ENCODE data around the gene GLRX5. TPM values are rescaled to one million over a fixed set of nuclear protein-coding genes. Genes with fewer than 3 reads are reported as not detected.

Gene GLRX5
- total RNA-seq, 1 donor from 2014 or later: 31.8 TPM

DNA sequence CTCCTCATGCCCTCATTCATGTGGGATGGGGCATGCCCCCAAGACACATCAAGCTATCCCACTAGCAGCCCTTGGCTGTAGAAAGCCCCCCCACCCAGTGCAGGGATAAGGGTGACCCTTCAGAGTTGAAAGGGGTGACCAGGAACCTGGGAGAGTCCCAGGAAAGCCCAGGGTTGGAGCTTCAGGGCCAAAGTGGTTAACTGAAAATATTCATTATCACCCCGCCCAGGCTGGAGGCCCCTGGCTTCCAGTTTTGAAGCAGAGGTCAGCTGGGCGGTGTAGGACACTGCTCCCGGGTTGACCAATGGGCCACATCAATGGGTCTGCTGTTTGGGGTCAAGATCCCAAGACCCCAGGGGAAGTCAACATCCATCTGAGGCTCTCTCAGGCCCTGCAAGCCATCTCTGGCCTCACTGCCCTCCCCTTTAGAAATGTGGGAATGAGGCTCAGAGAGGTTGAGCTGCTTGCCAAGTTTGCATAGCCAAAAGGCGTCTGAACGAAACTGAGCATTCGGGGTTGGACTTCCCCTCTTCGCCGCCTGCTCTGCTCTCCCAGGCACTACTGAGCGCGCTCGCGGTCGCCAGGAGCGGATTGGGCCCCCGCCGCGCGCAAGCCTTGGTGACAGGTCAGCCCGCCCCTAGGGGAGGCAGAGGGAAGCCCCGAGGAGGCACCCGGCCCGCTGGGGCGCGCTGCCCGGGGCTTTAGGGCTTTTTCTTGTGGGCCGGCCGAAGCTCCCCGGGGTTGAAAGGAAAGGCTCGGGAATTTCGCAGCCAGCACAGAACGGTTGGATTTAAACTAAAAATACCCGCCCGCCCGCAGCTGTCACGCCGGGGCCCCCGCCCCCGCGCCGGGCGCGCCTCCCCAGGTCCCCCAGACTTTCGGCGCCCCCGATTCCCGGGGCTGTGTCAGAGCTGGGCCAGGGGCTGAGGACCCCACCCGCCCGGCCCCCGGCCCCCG is 19.0 kb upstream of the GLRX5 start:
- FAIRE-seq (no peak), DNase-seq (ENCODE audit: low spot score in 2 of 2) (peak; percentile 78 to 81)

- DNase-seq (ENCODE audit: low spot score in 2 of 2) (peak; percentile 78 to 79), FAIRE-seq (no peak)
Measured at GRCh38 chr14:95516554-95517181, 18.2 kb upstream of the GLRX5 start, which contains the start of gene SYNE3. Gene SYNE3 (minus strand): TSS chr14:95516650. CDS start chr14:95475821, 40,829 bp downstream.

- no peak for FAIRE-seq
Measured at GRCh38 chr14:95518045-95518751, 16.7 kb upstream of the GLRX5 start.

DNA sequence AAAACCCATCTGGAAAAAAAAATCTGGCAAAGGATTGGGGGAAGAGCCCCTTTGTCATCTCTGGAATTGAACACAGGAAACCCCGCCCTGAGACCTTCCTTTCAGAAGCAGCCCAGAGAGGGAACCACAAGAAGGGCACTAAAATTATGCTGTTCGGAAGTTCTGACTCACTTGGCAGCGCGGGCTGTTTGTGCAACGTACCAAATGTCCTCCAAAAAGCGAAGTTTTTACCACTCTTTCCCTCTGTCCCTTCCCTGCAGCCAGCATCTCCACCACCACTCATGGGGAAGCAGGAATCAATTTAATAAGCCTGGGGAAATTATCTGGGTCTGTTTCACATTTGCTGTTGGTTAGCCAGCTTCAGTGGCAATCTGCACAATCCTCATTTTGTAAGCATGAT is 15.2 kb upstream of the GLRX5 start:
- DNase-seq (ENCODE audit: low spot score in 2 of 2) (no peak), FAIRE-seq (no peak)

More at GRCh38 chr14:95518045-95518751, 16.7 kb upstream of the GLRX5 start:
- no peak for DNase-seq (ENCODE audit: low spot score in 2 of 2)

GRCh38 chr14:95520346-95520745 is 14.5 kb upstream of the GLRX5 start:
- DNase-seq (ENCODE audit: low spot score in 2 of 2) (no peak), FAIRE-seq (no peak)

DNA sequence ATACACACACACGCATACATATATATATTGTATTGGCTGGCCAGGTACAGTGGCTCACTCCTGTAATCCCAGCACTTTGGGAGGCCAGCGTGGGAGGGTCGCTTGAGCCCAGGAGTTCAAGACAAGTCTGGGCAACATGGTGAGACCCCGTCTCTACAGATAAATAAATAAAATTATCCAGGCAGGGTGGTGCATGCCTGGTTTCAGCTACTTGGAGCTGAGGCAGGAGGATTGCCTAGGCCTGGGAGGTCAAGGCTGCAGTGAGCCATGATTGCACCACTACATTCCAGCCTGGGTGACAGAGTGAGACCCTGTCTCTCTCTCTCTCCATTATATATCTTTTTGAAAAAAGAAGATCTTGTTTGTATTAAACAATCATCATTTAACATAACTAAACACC is 13.8 kb upstream of the GLRX5 start:
- FAIRE-seq: no peak
- DNase-seq (ENCODE audit: low spot score in 2 of 2): no peak

DNA sequence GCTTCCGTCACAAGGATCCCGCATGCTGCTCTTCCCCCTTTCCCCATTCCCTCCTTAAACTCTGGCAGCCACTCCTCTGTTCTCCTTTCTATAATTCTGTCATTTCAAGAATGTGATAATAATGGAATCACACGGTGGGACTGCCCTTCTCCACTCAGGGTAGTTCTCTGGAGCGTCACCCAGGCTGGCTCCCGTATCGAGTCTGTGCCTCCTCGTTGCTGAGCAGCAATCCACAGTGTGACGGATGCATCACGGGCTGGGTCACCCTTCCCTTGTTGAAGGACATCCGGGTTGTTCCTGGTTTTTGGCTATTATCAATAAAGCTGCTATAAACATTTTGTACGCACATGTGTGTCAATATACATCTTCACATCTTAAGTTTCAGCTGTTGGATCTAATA is 12.7 kb upstream of the GLRX5 start:
- no peak for DNase-seq (ENCODE audit: low spot score in 2 of 2)
- FAIRE-seq: no peak

DNA sequence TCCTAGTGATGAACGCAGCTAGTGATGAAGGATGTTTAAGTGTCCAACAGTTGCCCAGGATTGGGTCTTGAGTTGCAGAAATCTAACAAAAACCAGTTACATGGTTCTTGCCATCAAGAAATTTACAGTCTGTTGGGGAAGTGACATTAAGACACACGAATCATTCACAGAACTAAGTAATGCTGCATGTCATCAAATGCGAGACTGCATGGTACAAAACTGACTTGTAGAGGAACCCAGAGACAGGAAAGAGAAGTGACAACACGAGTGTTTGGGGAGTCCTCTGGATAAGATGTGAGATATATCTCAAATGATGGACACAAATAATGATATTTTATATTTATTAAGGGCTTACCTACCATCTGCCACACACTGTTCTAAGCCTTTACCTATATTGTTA is 12.3 kb upstream of the GLRX5 start:
- DNase-seq (ENCODE audit: low spot score in 2 of 2) (no peak), FAIRE-seq (no peak)

GRCh38 chr14:95523051-95523814 is 11.6 kb upstream of the GLRX5 start:
- FAIRE-seq: no peak

GRCh38 chr14:95523815-95524448 is 10.9 kb upstream of the GLRX5 start:
- FAIRE-seq (no peak), DNase-seq (ENCODE audit: low spot score in 2 of 2) (no peak)

More at GRCh38 chr14:95523051-95523814, 11.6 kb upstream of the GLRX5 start:
- DNase-seq (ENCODE audit: low spot score in 2 of 2): no peak

GRCh38 chr14:95524706-95525512 is 9.9 kb upstream of the GLRX5 start:
- FAIRE-seq (no peak), DNase-seq (ENCODE audit: low spot score in 2 of 2) (no peak)

DNA sequence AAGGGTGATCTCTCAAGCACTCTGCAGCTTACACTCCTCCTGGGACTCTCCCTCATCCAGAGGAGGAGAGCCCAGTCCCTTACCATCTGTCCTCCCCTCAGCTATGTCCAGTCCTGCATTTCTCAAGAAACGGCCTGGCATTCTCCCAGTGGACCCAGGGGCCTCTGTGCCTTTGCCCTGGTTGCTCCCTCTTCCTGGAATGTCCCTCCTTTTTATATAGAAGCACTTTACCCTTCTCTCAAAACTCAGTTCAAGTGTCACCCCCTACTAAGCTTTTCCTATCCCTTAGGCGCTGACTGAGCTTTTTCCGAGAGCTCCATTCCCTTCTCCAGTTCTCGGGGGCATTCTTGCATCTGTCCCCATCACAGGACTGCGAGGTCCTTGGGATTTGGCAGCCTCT is 8.9 kb upstream of the GLRX5 start:
- FAIRE-seq: no peak
- no peak for DNase-seq (ENCODE audit: low spot score in 2 of 2)

DNA sequence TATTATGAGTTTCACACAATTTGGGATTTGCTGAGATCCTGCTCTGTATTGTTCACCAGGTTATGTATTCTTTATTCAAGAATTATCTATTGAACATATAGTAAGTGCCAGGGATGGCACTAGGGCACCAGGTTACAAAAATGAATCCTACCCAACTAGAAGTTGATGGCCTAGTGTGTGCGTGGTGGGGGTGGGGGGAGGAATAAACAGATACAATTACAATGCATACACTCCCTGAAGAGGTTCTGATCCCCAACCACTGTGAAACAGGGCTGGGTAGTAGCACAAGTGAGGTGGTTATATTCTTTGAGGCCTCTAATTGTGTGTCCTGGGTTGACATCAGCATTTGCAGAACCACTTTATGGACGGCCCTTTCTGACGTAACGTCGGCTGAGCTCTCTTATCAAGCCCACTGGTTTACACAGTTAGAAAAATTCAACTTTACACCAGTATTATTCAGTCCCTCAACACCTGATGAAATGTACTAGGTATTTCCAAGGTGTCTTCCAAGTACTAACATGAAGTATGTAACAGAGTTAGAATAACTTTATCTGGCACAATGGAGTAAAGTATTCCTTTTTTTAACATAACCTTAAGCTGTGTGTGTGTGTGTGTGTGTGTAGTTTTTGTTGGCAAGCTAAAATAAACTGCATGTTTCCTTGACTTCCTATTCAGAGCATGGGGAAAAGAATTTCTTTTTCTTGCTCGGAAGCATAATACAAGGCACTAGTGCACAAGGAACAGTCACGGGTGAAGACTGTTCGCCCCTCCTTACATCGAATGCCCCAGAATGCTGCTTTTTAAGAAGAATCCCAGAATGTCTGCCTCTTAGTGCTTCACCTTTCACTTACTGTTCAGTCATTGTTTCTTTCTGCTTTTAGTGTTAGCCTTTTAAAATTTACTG is 8.1 kb upstream of the GLRX5 start:
- no peak for DNase-seq (ENCODE audit: low spot score in 2 of 2)
- FAIRE-seq: no peak

DNA sequence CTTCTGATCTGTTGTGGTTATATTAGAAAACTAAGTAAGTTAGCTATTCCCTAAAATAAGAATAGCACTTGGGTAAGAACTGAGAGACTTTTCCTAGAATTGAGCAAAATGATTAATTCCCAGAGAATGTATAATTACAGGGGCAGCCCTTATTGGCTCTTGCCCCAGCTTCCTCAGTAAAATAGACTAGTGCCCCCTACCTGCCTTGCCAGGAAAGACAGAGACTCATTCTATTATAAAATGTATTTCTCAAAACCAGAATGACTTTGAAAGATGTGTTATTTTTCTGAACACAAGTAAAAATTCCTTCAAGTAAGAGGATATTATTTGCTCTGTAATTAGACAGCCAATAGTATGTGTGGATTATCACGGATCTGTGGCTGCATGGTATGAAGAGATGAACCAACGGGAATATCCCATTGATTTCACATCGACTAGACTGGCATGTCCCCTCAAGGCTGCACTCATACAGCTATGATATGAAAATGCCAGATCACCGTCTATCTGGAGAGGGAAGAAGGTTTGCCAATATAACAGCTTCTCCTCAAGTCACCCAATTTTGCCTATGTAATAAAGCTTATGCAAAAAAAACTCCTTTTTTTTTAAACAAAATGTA is 7.4 kb upstream of the GLRX5 start:
- FAIRE-seq (peak; percentile 43), DNase-seq (ENCODE audit: low spot score in 2 of 2) (peak in 1 of 2 donors; percentile 49)

DNA sequence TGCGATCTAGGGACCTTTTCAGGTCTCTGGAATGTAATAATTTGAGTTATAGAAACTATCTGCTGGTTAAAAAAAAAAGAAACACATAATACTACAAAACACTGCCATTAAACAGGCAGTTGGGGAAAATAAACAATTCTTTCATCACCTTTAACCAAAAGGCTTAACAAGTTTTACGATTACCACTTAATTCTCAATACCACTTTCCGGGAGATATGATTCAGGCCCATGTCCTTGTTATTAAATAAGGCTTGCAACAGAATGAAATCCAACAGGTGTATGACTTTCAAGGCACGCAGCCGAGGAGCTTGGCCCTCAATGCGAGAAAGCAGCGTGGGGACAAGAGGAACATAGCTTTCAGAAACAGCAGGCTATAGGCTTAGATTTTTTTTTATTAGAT is 5.6 kb upstream of the GLRX5 start:
- FAIRE-seq: no peak

DNA sequence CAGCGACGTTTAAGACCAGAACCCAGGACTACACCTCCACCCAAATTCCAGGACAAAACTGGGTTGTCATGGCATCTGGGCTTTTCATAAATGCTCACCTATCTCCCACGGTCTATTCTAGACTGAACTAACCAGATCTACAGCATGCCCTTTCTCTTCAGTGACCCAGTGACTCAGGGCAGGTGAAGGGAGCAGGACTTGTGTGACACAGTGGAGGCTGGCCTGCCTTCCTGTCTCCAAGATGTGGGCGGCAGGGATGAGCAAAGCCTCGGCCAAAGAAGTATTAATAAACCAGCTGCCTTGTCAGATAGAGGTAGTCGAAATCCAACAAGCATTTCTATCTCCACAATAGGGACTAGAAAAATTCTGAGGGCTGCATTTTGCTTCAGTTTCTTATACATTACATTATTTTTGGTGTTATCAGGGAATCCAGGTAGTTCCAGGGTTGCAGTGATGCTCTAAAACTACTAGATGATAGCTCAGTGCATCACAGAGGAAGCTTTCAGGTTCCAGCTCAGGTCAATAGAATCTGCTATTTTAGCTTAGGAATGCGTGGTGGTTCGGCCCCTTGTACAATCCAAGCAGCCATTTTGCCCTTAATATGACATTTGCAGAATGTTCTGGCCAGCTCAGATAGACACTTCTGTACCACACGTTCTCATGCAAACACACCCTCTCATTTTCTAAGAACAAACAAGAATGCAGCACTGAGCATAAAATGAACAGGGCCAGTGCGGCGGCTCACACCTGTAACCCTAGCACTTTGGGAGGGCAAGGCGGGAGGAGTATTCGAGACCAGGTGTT is 4.2 kb upstream of the GLRX5 start:
- DNase-seq (ENCODE audit: low spot score in 2 of 2): no peak
- FAIRE-seq: no peak

More for the DNA sequence above, 5.6 kb upstream of the GLRX5 start:
- no peak for DNase-seq (ENCODE audit: low spot score in 2 of 2)

DNA sequence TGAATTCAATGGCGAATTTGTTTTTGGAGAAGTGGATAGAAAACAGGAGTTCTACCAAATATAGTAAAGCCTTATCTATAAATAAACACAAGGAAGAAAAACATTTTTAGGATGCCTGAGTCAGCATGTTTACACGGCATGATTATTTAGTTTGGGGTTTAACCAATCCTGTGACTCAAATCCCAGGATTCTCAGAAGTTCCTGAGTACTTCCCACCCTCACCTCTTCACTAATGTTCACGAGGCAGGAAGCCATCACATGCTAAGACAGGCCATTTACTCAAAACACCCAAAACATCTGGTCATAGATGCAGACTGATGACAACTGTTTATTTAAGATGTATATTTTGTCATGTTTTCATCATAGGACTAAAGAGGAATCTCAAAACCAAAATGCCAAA is 3.4 kb upstream of the GLRX5 start:
- DNase-seq (ENCODE audit: low spot score in 2 of 2) (no peak), FAIRE-seq (no peak)

Measured in frontal cortex (tissue), 4 donors.